GM21576 (cell line): ENCODE data around the gene COG7.
"Not testable (repeated sequence)": the region's sequence is repeated elsewhere in the genome, so short reads cannot be mapped to it uniquely, and the experiment has no call there.

Source experiments
- ATAC-seq: cut with Tn5 transposase; IDR thresholded peaks from one replicate; pipeline ENCODE4 v1.9.1; 2021; ENCODE audit warnings: mild to moderate bottlenecking, moderate library complexity; ENCODE audit not compliant: unreplicated experiment

The COG7 gene

DNA sequence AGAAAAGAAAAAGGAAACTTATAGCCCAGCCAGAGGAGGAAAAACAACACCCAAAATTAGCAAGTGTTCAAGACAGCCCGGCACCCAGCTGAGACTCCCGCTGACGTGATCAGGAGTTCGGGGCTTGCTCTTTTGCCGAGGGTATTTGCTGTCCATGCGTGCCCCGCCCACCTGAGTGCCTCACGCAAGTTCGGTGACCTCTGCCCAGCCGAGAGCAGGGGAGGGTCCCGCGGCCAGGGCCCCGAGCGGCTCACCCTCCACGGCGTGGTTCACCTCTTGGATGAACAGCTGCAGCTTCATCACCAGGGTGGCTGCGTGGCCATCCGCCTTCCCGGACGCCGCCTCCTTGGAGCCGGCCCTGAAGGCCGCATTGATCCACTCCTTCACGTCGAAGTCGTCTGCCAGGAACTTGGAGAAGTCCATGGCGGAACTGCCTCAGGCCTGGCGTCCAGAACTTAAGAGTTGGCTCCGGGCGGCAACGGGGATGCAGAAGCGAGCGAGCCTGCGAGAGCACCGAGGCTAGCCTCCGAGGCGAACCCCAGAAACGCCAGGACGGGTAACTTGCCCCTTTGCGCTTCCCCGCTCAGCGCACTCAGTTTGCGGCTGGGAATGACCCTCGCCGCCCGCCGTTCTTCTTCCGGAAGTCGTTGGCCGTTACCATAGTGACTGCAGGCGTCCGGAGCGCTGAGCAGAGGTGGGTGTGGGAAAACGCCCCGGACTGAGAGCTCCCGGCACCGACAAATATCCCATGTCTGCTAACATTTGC, at the start of gene COG7:
Gene COG7 (minus strand): TSS at position 618 of the 766 bp plus-strand sequence. CDS start 195 bp downstream, at position 423.
- peak; percentile 70 for ATAC-seq

DNA sequence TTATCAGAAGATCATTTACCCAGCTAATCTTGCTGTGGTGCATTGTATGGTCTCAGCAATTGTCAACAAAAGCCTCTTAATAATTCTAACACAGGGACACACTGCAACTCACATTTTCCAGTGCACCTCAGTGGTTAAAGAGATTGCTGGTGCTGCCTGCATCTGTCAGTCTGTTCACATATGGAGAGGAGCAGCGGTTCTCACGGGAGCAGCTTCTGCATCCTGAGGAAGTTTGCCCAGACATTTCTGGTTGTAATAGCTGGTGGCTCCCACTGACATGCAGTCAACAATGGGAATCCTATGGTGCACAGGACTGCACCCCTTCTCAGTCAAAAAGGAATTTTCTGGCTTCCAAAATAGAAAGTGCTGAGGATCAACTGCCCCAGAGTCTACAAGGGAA, 49.5 kb upstream of the COG7 start:
- ATAC-seq, result no peak

DNA sequence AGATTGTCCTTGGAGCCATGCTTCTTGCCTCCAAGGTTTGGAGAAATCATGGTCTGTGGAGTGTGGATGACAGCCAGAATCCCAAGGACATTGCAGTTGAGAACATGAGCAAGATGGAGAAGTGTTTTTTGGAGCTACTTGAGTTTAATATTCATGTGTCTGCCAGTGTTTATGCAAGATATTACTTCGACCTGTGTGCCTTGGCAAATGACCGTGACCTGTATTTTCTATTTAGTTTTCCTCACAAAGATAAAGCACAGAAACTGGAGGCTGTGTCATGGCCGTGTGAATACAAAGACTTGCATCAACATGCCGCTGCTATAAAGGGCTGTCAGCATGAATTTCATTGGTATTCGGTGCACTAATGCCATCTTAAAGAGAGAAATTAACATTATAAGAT, 48.3 kb upstream of the COG7 start:
- ATAC-seq, result no peak

DNA sequence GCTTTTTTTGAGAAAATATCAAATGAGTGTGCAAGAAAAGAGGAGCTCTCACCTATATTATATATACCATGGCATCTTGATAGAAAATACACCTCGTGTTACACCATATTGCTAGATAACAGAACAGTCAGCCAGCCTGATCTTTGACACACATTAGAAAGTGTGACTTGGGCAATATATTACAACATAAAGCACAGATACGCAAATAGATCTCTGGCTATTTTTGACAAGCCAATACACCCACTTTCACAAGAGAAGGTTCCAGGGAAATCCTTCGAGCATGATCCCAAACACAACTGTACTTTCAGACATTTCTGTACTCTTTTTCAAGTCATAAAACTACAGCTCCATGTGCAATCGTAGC, 47.9 kb upstream of the COG7 start:
- no peak for ATAC-seq

DNA sequence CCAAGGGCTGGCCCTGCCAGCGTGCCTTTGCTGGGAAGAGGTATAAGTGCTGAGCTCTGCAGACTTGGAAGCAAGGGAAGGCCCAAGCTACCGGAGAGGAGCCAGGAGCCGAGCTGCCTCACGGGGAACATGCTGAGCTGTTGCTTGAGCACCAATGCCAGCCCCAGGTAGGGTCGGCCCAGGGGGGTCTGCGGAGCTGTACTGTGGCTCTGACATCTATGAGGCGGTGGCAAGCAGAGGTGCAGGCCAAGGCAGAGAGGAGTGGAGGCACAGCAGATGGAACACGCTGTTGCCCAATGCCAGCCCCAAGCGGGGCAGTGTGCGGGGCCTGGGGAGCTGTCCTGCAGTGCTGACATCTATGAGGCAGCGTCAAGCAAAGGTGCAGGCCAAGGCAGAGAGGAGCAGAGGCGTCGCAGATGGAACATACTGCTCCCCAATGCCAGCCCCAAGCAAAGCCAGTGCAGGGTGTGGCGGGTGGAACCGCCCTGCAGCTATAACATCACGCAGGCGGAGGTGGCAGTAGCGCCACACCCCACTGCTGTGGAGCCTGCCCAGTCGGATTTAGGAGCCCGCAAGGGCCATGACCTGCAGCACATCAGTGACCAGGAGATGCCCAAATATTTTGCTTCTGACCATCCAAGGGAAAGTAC, 47.3 kb upstream of the COG7 start:
- no peak for ATAC-seq

DNA sequence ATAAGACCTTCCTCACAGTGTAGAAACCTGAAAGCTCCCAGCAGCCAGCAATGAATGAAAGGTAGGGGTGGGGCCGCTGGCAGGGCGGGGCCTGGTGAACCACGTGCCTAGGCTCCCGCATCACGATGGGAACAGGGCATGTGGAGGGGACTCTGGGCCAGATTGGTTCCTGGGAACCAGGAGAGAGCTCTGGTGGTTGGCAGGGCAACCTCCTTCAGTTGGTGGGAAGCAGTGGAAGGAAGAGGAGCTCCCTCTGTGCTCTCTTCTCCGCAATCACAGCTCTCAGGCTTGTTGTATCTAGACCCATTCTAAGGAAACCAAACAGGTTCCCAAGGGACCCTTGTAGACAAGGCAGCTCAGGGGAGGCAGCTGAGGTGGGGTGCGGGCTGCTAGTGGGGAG, 46.8 kb upstream of the COG7 start:
- no peak for ATAC-seq

DNA sequence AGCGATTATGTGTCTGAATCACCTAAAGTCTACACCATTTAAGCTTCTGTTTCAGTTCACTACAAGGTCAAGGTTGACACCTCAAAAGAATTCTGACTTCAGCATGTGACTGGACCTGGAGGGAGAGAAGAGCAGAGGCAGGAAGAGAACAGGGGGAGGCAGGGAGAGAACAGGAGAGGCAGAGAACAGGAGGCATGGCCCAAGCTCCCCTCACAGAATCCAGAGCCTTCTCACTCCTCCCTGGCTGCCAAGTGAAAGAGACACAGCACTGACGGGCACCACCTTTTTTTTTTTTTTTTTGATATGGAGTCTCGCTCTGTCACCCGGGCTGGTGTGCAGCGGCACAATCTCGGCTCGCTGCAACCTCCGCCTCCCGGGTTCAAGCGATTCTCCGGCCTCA, 45.9 kb upstream of the COG7 start:
- no peak for ATAC-seq

DNA sequence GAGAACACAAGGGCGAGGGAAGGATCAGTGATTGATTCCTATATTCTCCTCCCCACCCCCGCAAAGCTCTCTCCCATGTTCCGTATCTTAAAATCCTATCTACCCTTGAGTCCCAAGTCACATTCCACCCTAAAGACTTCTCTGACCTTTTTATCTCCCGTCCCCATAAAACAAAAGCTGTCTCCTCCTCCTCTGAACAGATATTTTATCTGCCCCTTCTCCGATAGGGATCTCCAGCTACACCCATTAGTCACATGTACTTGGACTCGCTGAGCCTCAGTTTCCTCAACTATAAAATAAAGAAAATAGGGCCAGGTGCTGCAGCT, 44.5 kb upstream of the COG7 start:
- ATAC-seq, result no peak

DNA sequence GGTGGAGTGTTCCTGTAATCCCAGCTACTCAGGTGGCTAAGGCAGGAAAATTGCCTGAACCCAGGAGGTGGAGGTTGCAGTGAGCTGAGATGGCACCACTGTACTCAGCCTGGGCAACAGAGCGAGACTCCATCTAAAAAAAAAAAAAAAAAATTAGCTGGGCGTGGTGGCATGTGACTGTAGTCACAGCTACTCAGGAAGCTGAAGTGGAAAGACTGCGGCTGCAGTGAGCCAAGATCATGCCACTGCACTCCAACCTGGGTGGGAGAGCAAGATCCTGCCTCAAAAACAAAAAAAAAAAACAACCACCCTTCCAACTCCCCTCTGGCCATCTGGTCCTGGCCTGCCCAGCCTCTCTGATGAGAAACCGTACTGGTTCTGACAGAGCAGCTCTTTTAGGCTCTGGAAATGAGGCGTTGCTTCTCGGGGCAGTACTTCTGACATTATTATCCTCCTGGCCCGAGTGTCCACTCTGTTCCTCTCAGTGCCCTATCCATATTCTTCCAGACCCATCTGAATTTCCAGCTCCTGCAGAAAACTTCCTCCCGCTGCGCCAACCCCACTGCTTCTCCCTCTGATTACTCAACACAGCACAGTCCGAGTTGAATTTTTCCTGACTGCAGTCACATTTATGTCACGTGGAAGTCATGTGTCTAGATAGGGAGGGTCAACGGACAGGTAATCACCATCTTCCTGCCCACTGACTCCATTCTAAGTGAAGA, 44.0 kb upstream of the COG7 start:
- no peak for ATAC-seq

DNA sequence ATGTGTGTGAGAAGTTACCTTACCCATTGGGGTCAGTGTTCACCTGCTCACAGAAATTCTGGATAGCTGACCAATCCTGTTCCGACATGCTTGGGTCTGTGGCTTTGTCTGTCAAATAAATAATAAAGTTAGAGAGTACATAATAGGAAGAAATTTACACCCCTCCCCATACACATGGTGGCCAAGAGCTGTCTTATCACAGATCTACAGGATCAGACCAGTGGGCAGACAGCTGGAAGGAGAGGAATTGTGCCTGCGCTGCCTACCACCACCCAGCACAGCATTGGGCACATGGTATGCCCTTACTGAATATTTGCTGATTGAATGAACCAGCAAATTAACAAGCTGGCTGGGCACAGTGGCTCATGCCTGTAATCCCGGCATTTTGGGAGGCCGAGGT, 42.7 kb upstream of the COG7 start:
- ATAC-seq, result no peak

DNA sequence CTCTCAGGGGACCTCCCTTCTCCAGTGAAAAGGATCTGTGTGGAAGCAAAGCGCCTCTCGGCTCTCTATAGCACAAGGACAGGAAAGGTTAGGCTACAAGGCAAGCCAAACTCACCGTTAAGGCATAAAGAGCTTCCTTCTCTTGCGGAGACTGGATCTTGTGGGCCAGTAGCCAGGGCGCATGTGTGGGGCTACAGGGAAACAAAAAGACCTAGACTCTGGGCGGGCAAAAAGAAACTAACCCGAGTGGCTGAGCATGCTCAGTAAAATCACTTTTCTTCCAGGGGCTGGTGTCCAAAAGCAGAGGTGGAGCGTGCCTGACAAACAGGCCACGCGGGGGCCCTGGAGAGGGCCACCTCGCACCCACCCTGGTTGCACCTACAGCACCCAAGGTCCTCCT, 41.2 kb upstream of the COG7 start:
- no peak for ATAC-seq

DNA sequence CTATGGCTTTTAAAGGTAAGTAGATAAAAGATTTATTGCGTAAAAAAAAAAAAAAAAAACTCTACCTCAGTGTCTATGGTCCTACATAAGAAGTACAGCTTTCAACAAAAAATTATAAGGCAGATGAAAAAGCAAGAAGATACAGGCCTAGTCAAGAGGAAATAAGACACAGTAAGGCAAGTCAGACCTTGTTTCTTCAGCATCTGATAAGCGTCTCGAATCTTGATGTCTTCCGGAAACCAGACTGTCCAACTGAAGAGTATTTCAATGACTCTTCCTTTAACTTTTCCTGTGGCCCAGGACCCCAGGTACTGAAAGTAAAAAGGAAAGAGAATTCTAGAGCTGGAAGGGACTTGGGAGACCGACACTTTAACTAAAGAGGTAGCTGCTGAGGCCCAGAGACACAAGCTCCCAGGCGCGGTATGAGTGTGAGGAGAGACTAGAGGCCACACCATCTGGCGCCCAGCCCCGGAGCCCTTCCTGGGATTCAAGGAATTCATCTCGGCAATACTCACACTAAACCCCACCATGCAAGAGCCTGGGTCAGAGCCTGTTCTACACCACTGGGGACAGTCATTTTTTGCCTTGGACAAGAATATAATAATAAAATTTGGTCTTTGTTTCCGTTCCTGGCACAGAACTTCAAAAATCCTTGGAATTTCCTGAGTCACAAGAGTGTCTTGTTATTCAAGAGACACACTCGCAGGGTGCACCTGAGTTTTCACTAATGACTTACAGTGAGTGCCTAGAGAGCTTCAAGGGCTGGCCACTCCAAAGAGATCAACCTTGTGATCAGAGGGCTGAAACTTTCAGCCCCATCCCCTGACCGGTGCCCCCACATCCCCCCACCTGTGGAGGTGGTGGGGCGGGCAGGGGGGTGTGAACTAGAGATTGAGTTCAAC, 38.8 kb upstream of the COG7 start:
- no peak for ATAC-seq

DNA sequence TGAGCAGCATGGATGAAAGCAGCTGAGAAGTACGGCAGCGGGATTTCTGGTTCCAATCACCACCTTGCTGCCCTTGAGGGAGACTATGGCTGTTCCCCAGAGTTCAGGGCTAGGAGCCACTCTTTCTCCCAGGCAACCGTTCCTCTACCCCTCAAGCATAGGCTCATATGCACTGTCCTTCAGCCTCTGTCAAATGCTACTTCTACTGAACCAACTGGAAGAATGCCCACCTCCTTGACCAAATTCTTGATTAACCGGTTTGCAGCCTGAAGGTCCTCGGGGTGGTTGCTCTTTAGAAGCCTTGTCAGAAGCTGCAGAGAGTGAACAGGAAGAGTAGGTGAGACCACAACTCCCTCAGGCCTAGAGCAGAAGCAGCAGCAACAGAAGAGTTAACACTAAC, 33.5 kb upstream of the COG7 start:
- no peak for ATAC-seq

DNA sequence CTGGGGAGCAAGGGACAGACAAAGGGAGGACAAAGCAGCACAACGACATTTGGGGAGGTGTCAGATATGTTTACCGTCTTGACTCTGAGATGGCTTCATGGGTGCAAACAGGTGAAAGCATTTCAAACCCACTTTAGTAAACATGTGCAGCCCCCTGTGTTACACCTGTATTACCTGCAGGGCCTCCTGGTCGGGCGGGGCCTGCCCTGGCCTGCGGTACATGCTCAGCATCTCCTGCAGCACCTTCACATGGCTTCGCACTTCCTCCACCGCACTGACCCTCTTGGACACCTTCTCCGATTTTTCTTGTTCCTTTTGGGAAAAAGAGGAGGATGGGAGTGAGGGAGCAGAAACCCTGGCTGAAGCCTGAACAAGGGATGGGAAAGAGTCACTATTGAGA, 32.9 kb upstream of the COG7 start:
- ATAC-seq, result no peak

DNA sequence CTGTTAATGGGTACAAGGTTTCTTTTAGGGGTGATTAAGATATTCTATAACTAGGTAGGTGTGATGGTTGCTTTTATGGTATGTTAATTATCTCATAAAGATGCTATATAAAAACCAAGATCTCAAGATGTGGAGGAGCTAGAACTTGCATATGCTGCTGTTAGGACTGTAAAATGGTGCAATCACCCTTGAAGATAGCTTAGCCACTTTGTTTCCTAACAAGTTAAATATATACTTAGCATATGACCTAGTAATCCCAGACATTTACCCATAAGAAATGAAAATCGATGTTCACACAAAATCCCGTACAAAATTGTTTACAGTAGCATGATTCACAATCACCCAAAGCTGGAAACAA, 32.2 kb upstream of the COG7 start:
- ATAC-seq, result no peak

DNA sequence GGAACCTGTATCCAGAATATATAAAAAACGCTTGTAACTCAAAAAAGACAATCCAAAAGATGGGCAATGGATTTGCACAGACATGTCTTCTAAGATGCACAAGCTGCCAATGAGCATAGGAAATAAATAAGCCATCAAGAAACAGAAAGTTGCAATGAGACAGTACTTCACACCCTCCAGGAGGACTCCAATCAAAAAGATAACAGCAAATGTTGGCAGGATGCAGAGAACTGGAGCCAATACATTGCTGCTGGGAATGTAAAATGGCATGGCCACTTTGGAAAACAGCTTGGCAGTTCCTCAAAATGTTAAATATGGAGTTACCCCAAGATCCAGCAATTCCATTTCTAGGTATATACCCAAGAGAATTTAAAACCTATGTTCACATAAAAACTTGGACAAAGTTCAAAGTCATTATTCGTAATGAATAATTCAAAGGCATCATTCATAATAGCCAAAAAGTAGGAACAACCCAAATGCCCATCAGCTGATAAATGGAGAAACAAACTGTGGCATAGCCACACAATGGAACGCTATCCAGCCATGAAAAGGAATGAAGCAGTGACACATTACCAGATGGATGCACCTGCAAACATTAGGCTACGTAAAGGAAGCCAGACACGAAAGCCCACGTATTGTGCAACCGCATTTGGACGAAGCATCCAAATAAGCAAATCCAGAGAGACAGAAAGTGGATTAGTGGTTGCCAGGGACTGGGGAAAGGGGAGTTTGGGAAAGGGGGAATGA, 31.7 kb upstream of the COG7 start:
- ATAC-seq, result no peak

DNA sequence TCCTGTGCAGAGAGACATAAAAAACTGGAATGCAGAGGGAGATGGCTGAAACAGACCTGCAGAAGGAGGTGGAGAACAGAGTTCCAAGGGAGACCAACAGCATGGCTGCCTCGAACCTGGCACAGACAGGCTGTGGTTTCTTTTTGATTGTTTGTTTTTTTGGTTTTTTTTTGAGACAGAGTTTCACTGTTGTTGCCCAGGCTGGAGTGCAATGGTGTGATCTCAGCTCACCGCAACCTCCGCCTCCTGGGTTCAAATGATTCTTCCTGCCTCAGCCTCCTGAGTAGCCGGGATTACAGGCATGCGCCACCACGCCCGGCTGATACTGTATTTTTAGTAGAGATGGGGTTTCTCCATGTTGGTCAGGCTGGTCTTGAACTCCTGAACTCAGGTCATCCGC, 30.5 kb upstream of the COG7 start:
- not testable (repeated sequence) for ATAC-seq

DNA sequence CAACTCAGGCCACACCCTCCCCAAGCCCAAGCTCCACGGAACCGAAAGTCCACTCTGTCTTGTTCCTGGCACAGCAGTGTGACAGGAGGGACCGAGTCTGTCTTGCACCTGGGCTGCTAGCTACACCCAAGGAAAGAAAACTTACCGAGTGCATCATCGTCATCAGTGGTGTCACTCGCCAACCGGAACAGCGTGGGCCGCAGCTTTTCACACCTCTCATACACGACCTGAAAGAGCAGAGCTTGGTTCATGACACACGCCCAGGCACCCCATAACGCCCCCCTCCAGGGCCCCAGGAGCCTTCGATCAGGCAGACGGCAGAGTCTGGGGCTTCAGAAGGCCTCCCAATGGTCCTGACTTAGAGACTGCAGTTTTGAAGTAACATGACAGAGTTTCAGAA, 29.8 kb upstream of the COG7 start:
- ATAC-seq, result no peak

DNA sequence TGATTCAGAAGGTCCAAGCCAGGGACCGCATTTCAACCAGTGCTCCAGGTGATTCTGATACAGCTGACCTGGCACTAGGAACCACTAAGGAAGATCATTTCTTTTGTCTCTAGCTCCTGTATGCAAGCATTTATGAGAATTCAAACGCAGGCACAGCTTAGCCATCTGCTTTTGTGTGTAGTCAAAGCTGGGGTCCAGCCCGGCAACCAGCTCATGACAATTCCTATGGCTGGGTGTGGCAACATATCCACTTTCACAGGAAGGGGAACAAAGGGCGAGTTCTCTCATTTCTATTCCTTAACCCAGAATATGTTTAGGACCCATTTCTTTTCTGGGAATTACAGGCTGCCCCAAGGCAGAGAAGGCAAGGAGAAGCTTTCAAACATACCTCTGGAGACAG, 27.3 kb upstream of the COG7 start:
- ATAC-seq, result no peak

DNA sequence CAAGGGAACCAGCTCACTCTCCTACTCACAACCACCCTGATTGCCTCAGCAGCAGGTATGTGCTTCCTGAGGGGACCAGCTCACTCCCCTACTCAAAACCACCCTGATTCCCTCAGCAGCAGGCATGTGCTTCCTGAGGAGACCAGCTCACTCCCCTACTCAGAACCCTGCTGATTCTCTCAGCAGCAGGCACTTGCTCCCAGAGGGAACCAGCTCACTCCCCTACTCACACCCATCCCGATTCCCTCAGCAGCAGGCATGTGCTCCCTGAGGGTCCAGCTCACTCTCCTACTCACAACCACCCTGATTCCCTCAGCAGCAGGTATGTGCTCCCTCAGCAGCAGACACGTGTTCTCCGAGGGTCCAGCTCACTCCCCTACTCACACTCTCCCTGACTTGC, 26.1 kb upstream of the COG7 start:
- no peak for ATAC-seq

DNA sequence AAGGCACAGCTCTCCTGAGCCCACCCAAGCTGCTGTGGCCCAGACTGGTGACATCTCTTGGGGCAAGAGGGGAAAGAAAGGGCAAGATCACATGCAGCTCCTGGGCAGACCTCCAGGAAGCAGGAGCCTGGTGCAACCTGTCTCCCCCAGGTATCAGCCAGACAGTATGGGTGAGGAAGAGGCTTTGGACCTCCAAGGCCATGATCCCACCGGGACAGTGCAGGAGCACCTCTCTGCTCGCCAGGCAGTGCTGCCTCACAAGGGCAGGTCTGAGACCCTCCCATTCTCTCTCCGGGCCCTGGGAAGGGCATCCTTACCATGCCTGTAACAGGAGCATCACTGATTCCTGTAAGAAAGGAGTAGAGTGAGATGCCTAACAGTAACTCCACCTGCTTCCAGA, 25.6 kb upstream of the COG7 start:
- ATAC-seq, result no peak
